Activated T-cell treated with anti-CD3 and anti-CD28 coated beads, Interleukin-2, amount 50 U/mL, for 24 hours (primary cell): Measurements from ENCODE around the gene MIPEP.
A peak's percentile ranks its signal among the peaks of the same experiment; 100 is the strongest.

Source experiments
- DNase-seq: peaks from one replicate; pipeline ENCODE4 v3.0.0-alpha.2; 2020
- H3K27ac Mint-ChIP-seq: 2 replicates; pipeline ENCODE4 v1.8.0; 2020; ENCODE audit warnings: mild to moderate bottlenecking, mixed read lengths
- H3K27me3 Mint-ChIP-seq: 2 replicates; pipeline ENCODE4 v1.8.0; 2020; ENCODE audit warnings: mixed read lengths
- H3K36me3 Mint-ChIP-seq: 2 replicates; pipeline ENCODE4 v1.8.0; 2020; ENCODE audit warnings: low read depth, mixed read lengths
- H3K4me1 Mint-ChIP-seq: 2 replicates; pipeline ENCODE4 v1.8.0; 2020; ENCODE audit warnings: low read depth, mixed read lengths
- H3K4me3 Mint-ChIP-seq: 2 replicates; pipeline ENCODE4 v1.8.0; 2020; ENCODE audit warnings: mild to moderate bottlenecking, moderate library complexity, mixed read lengths
- H3K9me3 Mint-ChIP-seq: 2 replicates; pipeline ENCODE4 v1.8.0; 2020; ENCODE audit warnings: mixed read lengths

MIPEP gene

GRCh38 chr13:23794267-23795161, 94.7 kb downstream of the MIPEP start:
- H3K27ac Mint-ChIP-seq, result peak overlapping the region; percentile 39
- no peaks in the 10 kb centered on the region for H3K27me3 Mint-ChIP-seq
- DNase-seq, result no peak
- peak overlapping the region; percentile 28 for H3K4me3 Mint-ChIP-seq
- H3K9me3 Mint-ChIP-seq, result no peaks in the 10 kb centered on the region
- peaks cover 19% of the 10 kb centered on the region for H3K36me3 Mint-ChIP-seq
- peaks cover 30% of the 10 kb centered on the region for H3K4me1 Mint-ChIP-seq

- H3K27me3 Mint-ChIP-seq, result no peaks in the 10 kb centered on the region
- H3K36me3 Mint-ChIP-seq, result peaks cover 17% of the 10 kb centered on the region
- no peak overlapping the region for H3K4me3 Mint-ChIP-seq
- no peak for DNase-seq
- no peak overlapping the region for H3K27ac Mint-ChIP-seq
- H3K9me3 Mint-ChIP-seq, result no peaks in the 10 kb centered on the region
- H3K4me1 Mint-ChIP-seq, result peaks cover 29% of the 10 kb centered on the region
Measured at GRCh38 chr13:23793711-23794110, 95.5 kb downstream of the MIPEP start.

- Mint-ChIP-seq H3K9me3 (no peaks in the 10 kb centered on the region), H3K27ac (no peak overlapping the region), H3K4me3 (no peak overlapping the region), H3K4me1 (peaks cover 26% of the 10 kb centered on the region), H3K36me3 (peaks cover 11% of the 10 kb centered on the region), H3K27me3 (no peaks in the 10 kb centered on the region)
- DNase-seq, result no peak
Measured at GRCh38 chr13:23792680-23793079, 96.5 kb downstream of the MIPEP start.

- no peak overlapping the region for H3K4me3 Mint-ChIP-seq
- H3K27ac Mint-ChIP-seq, result no peak overlapping the region
- DNase-seq, result no peak
- no peaks in the 10 kb centered on the region for H3K9me3 Mint-ChIP-seq
- peaks cover 17% of the 10 kb centered on the region for H3K4me1 Mint-ChIP-seq
- H3K27me3 Mint-ChIP-seq, result no peaks in the 10 kb centered on the region
- peaks cover 1% of the 10 kb centered on the region for H3K36me3 Mint-ChIP-seq
Measured at GRCh38 chr13:23790577-23791170, 98.5 kb downstream of the MIPEP start.

GRCh38 chr13:23789576-23790346, 99.4 kb downstream of the MIPEP start:
- no peaks in the 10 kb centered on the region for H3K9me3 Mint-ChIP-seq
- H3K27me3 Mint-ChIP-seq, result no peaks in the 10 kb centered on the region
- H3K4me3 Mint-ChIP-seq, result no peak overlapping the region
- no peak for DNase-seq
- H3K4me1 Mint-ChIP-seq, result peaks cover 13% of the 10 kb centered on the region
- H3K27ac Mint-ChIP-seq, result no peak overlapping the region
- H3K36me3 Mint-ChIP-seq, result peaks cover 2% of the 10 kb centered on the region

- Mint-ChIP-seq H3K4me3 (no peak overlapping the region), H3K4me1 (peaks cover under 1% of the 10 kb centered on the region), H3K27ac (no peak overlapping the region), H3K9me3 (no peaks in the 10 kb centered on the region), H3K36me3 (peaks cover 9% of the 10 kb centered on the region), H3K27me3 (no peaks in the 10 kb centered on the region)
- DNase-seq, result no peak
Measured at GRCh38 chr13:23788459-23788858, 100.7 kb downstream of the MIPEP start.

GRCh38 chr13:23787464-23787863, 101.7 kb downstream of the MIPEP start:
- DNase-seq, result no peak
- Mint-ChIP-seq H3K9me3 (no peaks in the 10 kb centered on the region), H3K27me3 (no peaks in the 10 kb centered on the region), H3K4me3 (no peak overlapping the region), H3K27ac (no peak overlapping the region), H3K36me3 (peaks cover 9% of the 10 kb centered on the region), H3K4me1 (no peaks in the 10 kb centered on the region)

- no peak overlapping the region for H3K4me3 Mint-ChIP-seq
- H3K4me1 Mint-ChIP-seq, result no peaks in the 10 kb centered on the region
- H3K36me3 Mint-ChIP-seq, result peaks cover 9% of the 10 kb centered on the region
- H3K9me3 Mint-ChIP-seq, result no peaks in the 10 kb centered on the region
- no peaks in the 10 kb centered on the region for H3K27me3 Mint-ChIP-seq
- no peak overlapping the region for H3K27ac Mint-ChIP-seq
- no peak for DNase-seq
Measured at GRCh38 chr13:23786607-23787006, 102.6 kb downstream of the MIPEP start.

GRCh38 chr13:23778879-23779278, 110.3 kb downstream of the MIPEP start:
- Mint-ChIP-seq H3K27ac (no peak overlapping the region), H3K36me3 (peaks cover 10% of the 10 kb centered on the region), H3K9me3 (no peaks in the 10 kb centered on the region), H3K27me3 (no peaks in the 10 kb centered on the region), H3K4me1 (peaks cover 10% of the 10 kb centered on the region), H3K4me3 (no peak overlapping the region)
- no peak for DNase-seq

- Mint-ChIP-seq H3K36me3 (peaks cover 7% of the 10 kb centered on the region), H3K4me3 (no peak overlapping the region), H3K9me3 (no peaks in the 10 kb centered on the region), H3K4me1 (peaks cover 10% of the 10 kb centered on the region), H3K27ac (no peak overlapping the region), H3K27me3 (no peaks in the 10 kb centered on the region)
- no peak for DNase-seq
Measured at GRCh38 chr13:23778002-23778652, 111.1 kb downstream of the MIPEP start.

GRCh38 chr13:23777575-23777870, 111.7 kb downstream of the MIPEP start:
- no peaks in the 10 kb centered on the region for H3K27me3 Mint-ChIP-seq
- no peaks in the 10 kb centered on the region for H3K9me3 Mint-ChIP-seq
- H3K36me3 Mint-ChIP-seq, result peaks cover 7% of the 10 kb centered on the region
- DNase-seq, result no peak
- H3K27ac Mint-ChIP-seq, result no peak overlapping the region
- H3K4me3 Mint-ChIP-seq, result no peak overlapping the region
- H3K4me1 Mint-ChIP-seq, result peaks cover 10% of the 10 kb centered on the region

GRCh38 chr13:23776698-23777574, 112.3 kb downstream of the MIPEP start:
- no peaks in the 10 kb centered on the region for H3K9me3 Mint-ChIP-seq
- no peak overlapping the region for H3K27ac Mint-ChIP-seq
- peaks cover 10% of the 10 kb centered on the region for H3K4me1 Mint-ChIP-seq
- H3K4me3 Mint-ChIP-seq, result no peak overlapping the region
- no peaks in the 10 kb centered on the region for H3K27me3 Mint-ChIP-seq
- DNase-seq, result no peak
- peaks cover 7% of the 10 kb centered on the region for H3K36me3 Mint-ChIP-seq

- Mint-ChIP-seq H3K36me3 (no peaks in the 10 kb centered on the region), H3K9me3 (no peaks in the 10 kb centered on the region), H3K27me3 (no peaks in the 10 kb centered on the region), H3K4me3 (no peak overlapping the region), H3K4me1 (peaks cover 12% of the 10 kb centered on the region), H3K27ac (no peak overlapping the region)
- DNase-seq, result no peak
Measured at GRCh38 chr13:23772717-23773116, 116.5 kb downstream of the MIPEP start.

- Mint-ChIP-seq H3K27ac (no peak overlapping the region), H3K27me3 (no peaks in the 10 kb centered on the region), H3K4me3 (no peak overlapping the region), H3K36me3 (no peaks in the 10 kb centered on the region), H3K4me1 (peaks cover 9% of the 10 kb centered on the region), H3K9me3 (no peaks in the 10 kb centered on the region)
- DNase-seq, result no peak
Measured at GRCh38 chr13:23771956-23772355, 117.2 kb downstream of the MIPEP start.
